Left cardiac atrium (tissue), 4 donors: ENCODE data around the gene KATNB1. TPM values are rescaled to one million over a fixed set of nuclear protein-coding genes. Genes with fewer than 3 reads are reported as not detected.
A peak's percentile ranks its signal among the peaks of the same experiment; 100 is the strongest.
"Not testable (repeated sequence)": the region's sequence is repeated elsewhere in the genome, so short reads cannot be mapped to it uniquely, and the experiment has no call there.

Source experiments
- ATAC-seq, 2 donors: fragments of 200-7000 bp; cut with Tn5 transposase; one replicate each; pipeline ENCODE4 v1.9.1; 2020; ENCODE audit warnings: mild to moderate bottlenecking in 2 of 2, moderate library complexity in 2 of 2
- DNase-seq: peaks from one replicate; pipeline ENCODE4 v3.0.0-alpha.2; 2020
- intact Hi-C, 2 donors: fragments of 100-400 bp; cut with DNase I; formaldehyde crosslinking; loops; one replicate each; pipeline versions ENCODE4 v1.14.1 to v1.15.1; 2022 to 2023
- total RNA-seq, 2 donors: library from RNA; stranded (reverse); fragmentation: NEBNext Ultra II Directional; extraction: Animal tissue kit (Norgen Biotek cat#: 25700); gene quantifications; one replicate each; pipeline ENCODE4 v1.2.1, GENCODE V29; 2021
- donor health status: DM: no; HTN: yes; CAD: no.
- donor health status: DM: no; HTN: yes; CAD: no; lungs with severe emphysema.
- donor health status: DM: yes; HTN: yes; CAD: no.
- donor health status: Dilated cardiomyopathy.

KATNB1 gene
- total RNA-seq, 2 donors from 2014 or later = 11.2 to 11.7 TPM

- intact Hi-C loops = no loop called here
- DNase-seq (peak; percentile 56), ATAC-seq (peak in 1 of 2 donors; percentile 23)
Observed at GRCh38 chr16:57736419-57737351, 1.1 kb downstream of the KATNB1 start.

GRCh38 chr16:57738844-57739243 is 3.3 kb downstream of the KATNB1 start:
- intact Hi-C loops = no loop called here
- no peak for DNase-seq
- no peak for ATAC-seq

GRCh38 chr16:57739756-57740422 is 4.3 kb downstream of the KATNB1 start:
- intact Hi-C loops = no loop called here
- no peak for DNase-seq
- no peak for ATAC-seq

GRCh38 chr16:57740423-57741071 is 5.0 kb downstream of the KATNB1 start:
- intact Hi-C loops = no loop called here
- no peak for DNase-seq
- no peak for ATAC-seq

GRCh38 chr16:57741660-57742191 is 6.2 kb downstream of the KATNB1 start:
- DNase-seq (no peak), ATAC-seq (no peak)
- intact Hi-C loops = no loop called here

GRCh38 chr16:57742543-57742942 is 7.0 kb downstream of the KATNB1 start:
- no peak for DNase-seq
- no peak for ATAC-seq
- intact Hi-C loops = no loop called here

- ATAC-seq = no peak
- no peak for DNase-seq
- intact Hi-C loops = no loop called here
Observed at GRCh38 chr16:57743458-57743857, 7.9 kb downstream of the KATNB1 start.

GRCh38 chr16:57743886-57744641 is 8.5 kb downstream of the KATNB1 start:
- intact Hi-C loops = no loop called here
- no peak for ATAC-seq
- no peak for DNase-seq

- no peak for DNase-seq
- intact Hi-C loops = no loop called here
- no peak for ATAC-seq
Observed at GRCh38 chr16:57744642-57744903, 9.0 kb downstream of the KATNB1 start.

- ATAC-seq (no peak), DNase-seq (no peak)
- intact Hi-C loops = no loop called here
Observed at GRCh38 chr16:57745768-57746167, 10.2 kb downstream of the KATNB1 start.

GRCh38 chr16:57746316-57746715 is 10.7 kb downstream of the KATNB1 start:
- DNase-seq, intact Hi-C loops, ATAC-seq: not testable (repeated sequence)

GRCh38 chr16:57747091-57747490 is 11.5 kb downstream of the KATNB1 start:
- DNase-seq = no peak
- ATAC-seq = no peak
- intact Hi-C loops = no loop called here

GRCh38 chr16:57747496-57747895 is 11.9 kb downstream of the KATNB1 start:
- intact Hi-C loops = no loop called here

GRCh38 chr16:57747996-57748395 is 12.4 kb downstream of the KATNB1 start:
- ATAC-seq = no peak
- no peak for DNase-seq
- intact Hi-C loops = no loop called here

More at GRCh38 chr16:57747496-57747895, 11.9 kb downstream of the KATNB1 start:
- ATAC-seq (no peak), DNase-seq (no peak)

GRCh38 chr16:57748596-57748995 is 13.0 kb downstream of the KATNB1 start:
- DNase-seq = no peak
- intact Hi-C loops = no loop called here
- no peak for ATAC-seq

GRCh38 chr16:57749101-57749692 is 13.6 kb downstream of the KATNB1 start:
- ATAC-seq = no peak
- intact Hi-C loops = no loop called here
- no peak for DNase-seq

- no peak for ATAC-seq
- no peak for DNase-seq
- intact Hi-C loops = no loop called here
Observed at GRCh38 chr16:57749856-57750452, 14.4 kb downstream of the KATNB1 start.

GRCh38 chr16:57750796-57751538 is 15.4 kb downstream of the KATNB1 start:
- intact Hi-C loops = no loop called here
- DNase-seq (no peak), ATAC-seq (no peak)
